IPS-18a (cell line): Measurements from ENCODE around the gene RPS10.

Source experiments
- H3K27ac ChIP-seq: one replicate; pipeline ENCODE4 v1.5.1; 2013; ENCODE audit warnings: low read length
- H3K27me3 ChIP-seq: one replicate; pipeline ENCODE4 v1.6.1; 2013; ENCODE audit warnings: mild to moderate bottlenecking, low read length; ENCODE audit not compliant: control insufficient read depth, insufficient read depth
- H3K36me3 ChIP-seq: one replicate; pipeline ENCODE4 v1.6.1; 2013; ENCODE audit warnings: low read depth, low read length; ENCODE audit not compliant: control insufficient read depth
- H3K4me1 ChIP-seq: one replicate; pipeline ENCODE4 v1.6.1; 2013; ENCODE audit warnings: low read depth, low read length; ENCODE audit not compliant: control insufficient read depth
- H3K4me3 ChIP-seq: one replicate; pipeline ENCODE4 v1.5.1; 2013; ENCODE audit warnings: low read length
- H3K9ac ChIP-seq: one replicate; pipeline ENCODE4 v1.6.1; 2013; ENCODE audit warnings: mild to moderate bottlenecking, low read length, moderate library complexity
- H3K9me3 ChIP-seq: one replicate; pipeline ENCODE4 v1.6.1; 2013; ENCODE audit warnings: low read depth, low read length; ENCODE audit not compliant: control insufficient read depth

Gene RPS10

GRCh38 chr6:34463299-34463698 is 37.4 kb upstream of the RPS10 start:
- peaks cover 9% of the 10 kb centered on the region for H3K4me1 ChIP-seq
- H3K4me3 ChIP-seq: no peak overlapping the region
- H3K9ac ChIP-seq: no peak overlapping the region
- H3K9me3 ChIP-seq: no peaks in the 10 kb centered on the region
- no peak overlapping the region for H3K27ac ChIP-seq
- H3K36me3 ChIP-seq: no peaks in the 10 kb centered on the region
- peaks cover 18% of the 10 kb centered on the region for H3K27me3 ChIP-seq

GRCh38 chr6:34462551-34462971 is 36.7 kb upstream of the RPS10 start:
- Histone ChIP-seq H3K9ac (no peak overlapping the region), H3K4me3 (no peak overlapping the region)

GRCh38 chr6:34462010-34462409 is 36.1 kb upstream of the RPS10 start:
- Histone ChIP-seq H3K9me3 (no peaks in the 10 kb centered on the region), H3K27ac (no peak overlapping the region), H3K36me3 (no peaks in the 10 kb centered on the region), H3K27me3 (peaks cover 16% of the 10 kb centered on the region), H3K4me3 (no peak overlapping the region), H3K9ac (no peak overlapping the region), H3K4me1 (peaks cover 9% of the 10 kb centered on the region)

More at GRCh38 chr6:34462551-34462971, 36.7 kb upstream of the RPS10 start:
- H3K27me3 ChIP-seq: peaks cover 18% of the 10 kb centered on the region
- H3K27ac ChIP-seq: no peak overlapping the region
- H3K4me1 ChIP-seq: peaks cover 9% of the 10 kb centered on the region
- H3K36me3 ChIP-seq: no peaks in the 10 kb centered on the region
- H3K9me3 ChIP-seq: no peaks in the 10 kb centered on the region

GRCh38 chr6:34460796-34461507 is 35.1 kb upstream of the RPS10 start:
- Histone ChIP-seq H3K27me3 (peaks cover 6% of the 10 kb centered on the region), H3K36me3 (no peaks in the 10 kb centered on the region), H3K9me3 (no peaks in the 10 kb centered on the region), H3K4me1 (peaks cover 9% of the 10 kb centered on the region), H3K4me3 (no peak overlapping the region), H3K27ac (no peak overlapping the region), H3K9ac (no peak overlapping the region)

- H3K4me3 ChIP-seq: no peak overlapping the region
- H3K9ac ChIP-seq: no peak overlapping the region
- peaks cover 2% of the 10 kb centered on the region for H3K27me3 ChIP-seq
- H3K9me3 ChIP-seq: no peaks in the 10 kb centered on the region
- H3K27ac ChIP-seq: no peak overlapping the region
- H3K36me3 ChIP-seq: no peaks in the 10 kb centered on the region
- peaks cover 9% of the 10 kb centered on the region for H3K4me1 ChIP-seq
These were observed 34.2 kb upstream of the RPS10 start for GRCh38 chr6:34459899-34460593.

- Histone ChIP-seq H3K4me3 (no peak overlapping the region), H3K9ac (no peak overlapping the region), H3K27ac (no peak overlapping the region), H3K9me3 (no peaks in the 10 kb centered on the region), H3K27me3 (no peaks in the 10 kb centered on the region), H3K36me3 (no peaks in the 10 kb centered on the region), H3K4me1 (peaks cover 9% of the 10 kb centered on the region)
These were observed 32.2 kb upstream of the RPS10 start for GRCh38 chr6:34457742-34458735.

GRCh38 chr6:34457382-34457741 is 31.5 kb upstream of the RPS10 start:
- H3K27ac ChIP-seq: no peak overlapping the region
- H3K27me3 ChIP-seq: no peaks in the 10 kb centered on the region
- peaks cover 9% of the 10 kb centered on the region for H3K4me1 ChIP-seq
- no peak overlapping the region for H3K9ac ChIP-seq
- no peaks in the 10 kb centered on the region for H3K36me3 ChIP-seq
- H3K4me3 ChIP-seq: no peak overlapping the region
- no peaks in the 10 kb centered on the region for H3K9me3 ChIP-seq

GRCh38 chr6:34455831-34456230 is 30.0 kb upstream of the RPS10 start:
- Histone ChIP-seq H3K4me3 (no peak overlapping the region), H3K36me3 (no peaks in the 10 kb centered on the region), H3K27ac (no peak overlapping the region), H3K4me1 (peaks cover 2% of the 10 kb centered on the region), H3K9me3 (no peaks in the 10 kb centered on the region), H3K27me3 (no peaks in the 10 kb centered on the region), H3K9ac (no peak overlapping the region)

- H3K27ac ChIP-seq: no peak overlapping the region
- H3K36me3 ChIP-seq: no peaks in the 10 kb centered on the region
- no peaks in the 10 kb centered on the region for H3K4me1 ChIP-seq
- no peaks in the 10 kb centered on the region for H3K9me3 ChIP-seq
- H3K4me3 ChIP-seq: no peak overlapping the region
- H3K9ac ChIP-seq: no peak overlapping the region
- no peaks in the 10 kb centered on the region for H3K27me3 ChIP-seq
These were observed 25.3 kb upstream of the RPS10 start for GRCh38 chr6:34451192-34451591.

GRCh38 chr6:34447910-34448309 is 22.0 kb upstream of the RPS10 start:
- Histone ChIP-seq H3K36me3 (no peaks in the 10 kb centered on the region), H3K27ac (no peak overlapping the region), H3K27me3 (no peaks in the 10 kb centered on the region), H3K9me3 (no peaks in the 10 kb centered on the region), H3K4me3 (no peak overlapping the region), H3K9ac (no peak overlapping the region), H3K4me1 (no peaks in the 10 kb centered on the region)

GRCh38 chr6:34447386-34447785 is 21.5 kb upstream of the RPS10 start:
- no peaks in the 10 kb centered on the region for H3K36me3 ChIP-seq
- no peaks in the 10 kb centered on the region for H3K4me1 ChIP-seq
- no peak overlapping the region for H3K9ac ChIP-seq
- H3K27ac ChIP-seq: no peak overlapping the region
- H3K9me3 ChIP-seq: no peaks in the 10 kb centered on the region
- H3K27me3 ChIP-seq: no peaks in the 10 kb centered on the region
- no peak overlapping the region for H3K4me3 ChIP-seq
